ENCODE measurements around the gene KCNAB1. TPM values are rescaled to one million over a fixed set of nuclear protein-coding genes. Genes with fewer than 3 reads are reported as not detected.

Gene KCNAB1
- total RNA-seq, 1 donor from 2014 or later, result 16.5 TPM

DNA sequence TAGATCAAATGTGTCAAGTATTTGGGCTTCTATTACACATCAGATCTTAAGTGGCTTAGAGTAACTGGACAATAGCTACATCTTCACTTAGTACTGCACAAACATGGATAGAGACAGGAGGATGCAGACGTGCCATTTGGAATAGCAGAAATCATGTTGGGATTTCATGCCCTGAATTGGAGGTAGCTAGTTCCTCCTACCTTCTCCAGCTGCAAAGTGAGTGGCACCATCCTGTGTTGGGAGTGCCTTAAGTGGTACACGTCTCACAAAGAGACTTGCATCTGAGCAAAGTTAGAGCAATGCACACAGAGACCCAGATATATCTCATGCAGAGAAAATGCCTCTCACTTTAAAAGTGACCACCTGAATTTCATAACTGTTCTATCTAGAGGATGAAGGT lies 298.1 kb downstream of the KCNAB1 start:
- TF ChIP-seq, protein P1, sequence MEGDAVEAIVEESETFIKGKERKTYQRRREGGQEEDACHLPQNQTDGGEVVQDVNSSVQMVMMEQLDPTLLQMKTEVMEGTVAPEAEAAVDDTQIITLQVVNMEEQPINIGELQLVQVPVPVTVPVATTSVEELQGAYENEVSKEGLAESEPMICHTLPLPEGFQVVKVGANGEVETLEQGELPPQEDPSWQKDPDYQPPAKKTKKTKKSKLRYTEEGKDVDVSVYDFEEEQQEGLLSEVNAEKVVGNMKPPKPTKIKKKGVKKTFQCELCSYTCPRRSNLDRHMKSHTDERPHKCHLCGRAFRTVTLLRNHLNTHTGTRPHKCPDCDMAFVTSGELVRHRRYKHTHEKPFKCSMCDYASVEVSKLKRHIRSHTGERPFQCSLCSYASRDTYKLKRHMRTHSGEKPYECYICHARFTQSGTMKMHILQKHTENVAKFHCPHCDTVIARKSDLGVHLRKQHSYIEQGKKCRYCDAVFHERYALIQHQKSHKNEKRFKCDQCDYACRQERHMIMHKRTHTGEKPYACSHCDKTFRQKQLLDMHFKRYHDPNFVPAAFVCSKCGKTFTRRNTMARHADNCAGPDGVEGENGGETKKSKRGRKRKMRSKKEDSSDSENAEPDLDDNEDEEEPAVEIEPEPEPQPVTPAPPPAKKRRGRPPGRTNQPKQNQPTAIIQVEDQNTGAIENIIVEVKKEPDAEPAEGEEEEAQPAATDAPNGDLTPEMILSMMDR (IDR thresholded peaks at IDR 0.05; ENCODE audit: partially characterized antibody, unreplicated experiment), result no peak
- peaks cover 34% of the 10 kb centered on the region for H3K4me1 Mint-ChIP-seq (ENCODE audit: low read depth, unreplicated experiment)
- H3K4me3 Mint-ChIP-seq (ENCODE audit: unreplicated experiment), result no peak overlapping the region
- DNase-seq, result no peak
- peaks cover 7% of the 10 kb centered on the region for H3K27me3 Mint-ChIP-seq (ENCODE audit: unreplicated experiment)
- peaks cover 10% of the 10 kb centered on the region for H3K9me3 Mint-ChIP-seq (ENCODE audit: unreplicated experiment)
- H3K36me3 Mint-ChIP-seq (ENCODE audit: unreplicated experiment), result peaks cover 9% of the 10 kb centered on the region
- H3K27ac Mint-ChIP-seq (ENCODE audit: unreplicated experiment), result peak overlapping the region; percentile 95

GRCh38 chr3:156421534-156421933 lies 301.2 kb downstream of the KCNAB1 start:
- H3K4me1 Mint-ChIP-seq (ENCODE audit: low read depth, unreplicated experiment), result peaks cover 30% of the 10 kb centered on the region
- peaks cover 10% of the 10 kb centered on the region for H3K9me3 Mint-ChIP-seq (ENCODE audit: unreplicated experiment)
- no peak for DNase-seq
- peaks cover 7% of the 10 kb centered on the region for H3K27me3 Mint-ChIP-seq (ENCODE audit: unreplicated experiment)
- TF ChIP-seq, protein P1 (IDR thresholded peaks at IDR 0.05; ENCODE audit: partially characterized antibody, unreplicated experiment), result no peak
- peaks cover 4% of the 10 kb centered on the region for H3K36me3 Mint-ChIP-seq (ENCODE audit: unreplicated experiment)
- H3K4me3 Mint-ChIP-seq (ENCODE audit: unreplicated experiment), result no peak overlapping the region
- H3K27ac Mint-ChIP-seq (ENCODE audit: unreplicated experiment), result no peak overlapping the region

DNA sequence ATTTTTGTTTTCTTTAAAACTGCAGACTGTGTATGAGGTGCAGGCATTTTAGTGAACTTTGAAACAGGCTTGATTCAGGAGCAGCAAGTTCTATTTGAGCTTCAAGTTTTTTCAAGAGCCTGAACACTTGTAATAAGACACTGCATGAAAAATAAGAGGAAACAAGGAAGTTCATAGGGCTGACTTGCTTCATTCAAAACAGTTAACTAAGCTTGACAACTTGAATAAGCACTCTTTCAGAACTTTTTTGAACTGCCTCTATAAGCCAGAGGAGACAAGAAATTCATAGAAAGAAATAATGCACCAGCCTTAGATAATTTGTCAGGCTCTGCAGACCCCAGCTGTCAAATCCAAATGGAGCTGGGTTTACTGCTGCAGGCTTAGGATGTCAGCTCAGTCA lies 304.4 kb downstream of the KCNAB1 start:
- no peaks in the 10 kb centered on the region for H3K9me3 Mint-ChIP-seq (ENCODE audit: unreplicated experiment)
- no peaks in the 10 kb centered on the region for H3K27me3 Mint-ChIP-seq (ENCODE audit: unreplicated experiment)
- H3K36me3 Mint-ChIP-seq (ENCODE audit: unreplicated experiment), result peaks cover 2% of the 10 kb centered on the region
- DNase-seq, result no peak
- H3K27ac Mint-ChIP-seq (ENCODE audit: unreplicated experiment), result peak overlapping the region; percentile 67
- H3K4me3 Mint-ChIP-seq (ENCODE audit: unreplicated experiment), result no peak overlapping the region
- TF ChIP-seq, protein P1 (IDR thresholded peaks at IDR 0.05; ENCODE audit: partially characterized antibody, unreplicated experiment), result no peak
- peaks cover 27% of the 10 kb centered on the region for H3K4me1 Mint-ChIP-seq (ENCODE audit: low read depth, unreplicated experiment)

- Mint-ChIP-seq H3K27me3 (ENCODE audit: unreplicated experiment) (peaks cover 2% of the 10 kb centered on the region), H3K4me3 (ENCODE audit: unreplicated experiment) (peak overlapping the region; percentile 63)
Measured at GRCh38 chr3:156425651-156426050, 305.3 kb downstream of the KCNAB1 start.

GRCh38 chr3:156429125-156429524 lies 308.7 kb downstream of the KCNAB1 start:
- Mint-ChIP-seq H3K36me3 (ENCODE audit: unreplicated experiment) (no peaks in the 10 kb centered on the region), H3K4me3 (ENCODE audit: unreplicated experiment) (no peak overlapping the region), H3K27me3 (ENCODE audit: unreplicated experiment) (peaks cover 2% of the 10 kb centered on the region), H3K4me1 (ENCODE audit: low read depth, unreplicated experiment) (peaks cover 40% of the 10 kb centered on the region), H3K27ac (ENCODE audit: unreplicated experiment) (peak overlapping the region; percentile 26), H3K9me3 (ENCODE audit: unreplicated experiment) (no peaks in the 10 kb centered on the region)
- TF ChIP-seq, protein P1 (IDR thresholded peaks at IDR 0.05; ENCODE audit: partially characterized antibody, unreplicated experiment), result no peak
- DNase-seq, result no peak

More at GRCh38 chr3:156425651-156426050, 305.3 kb downstream of the KCNAB1 start:
- peak; percentile 57 for DNase-seq
- H3K4me1 Mint-ChIP-seq (ENCODE audit: low read depth, unreplicated experiment), result peaks cover 35% of the 10 kb centered on the region
- H3K36me3 Mint-ChIP-seq (ENCODE audit: unreplicated experiment), result no peaks in the 10 kb centered on the region
- TF ChIP-seq, protein P1 (IDR thresholded peaks at IDR 0.05; ENCODE audit: partially characterized antibody, unreplicated experiment), result no peak
- H3K27ac Mint-ChIP-seq (ENCODE audit: unreplicated experiment), result peak overlapping the region; percentile 67
- H3K9me3 Mint-ChIP-seq (ENCODE audit: unreplicated experiment), result no peaks in the 10 kb centered on the region
